Activated CD8-positive, alpha-beta memory T cell treated with anti-CD3 and anti-CD28 coated beads, Interleukin-2, amount 50 U/mL, for 4 hours (primary cell): Measurements from ENCODE around the gene MRM2.
A peak's percentile ranks its signal among the peaks of the same experiment; 100 is the strongest.

Source experiments
- DNase-seq: peaks from one replicate; pipeline ENCODE4 v3.0.0-alpha.2; 2020

MRM2 gene

DNA sequence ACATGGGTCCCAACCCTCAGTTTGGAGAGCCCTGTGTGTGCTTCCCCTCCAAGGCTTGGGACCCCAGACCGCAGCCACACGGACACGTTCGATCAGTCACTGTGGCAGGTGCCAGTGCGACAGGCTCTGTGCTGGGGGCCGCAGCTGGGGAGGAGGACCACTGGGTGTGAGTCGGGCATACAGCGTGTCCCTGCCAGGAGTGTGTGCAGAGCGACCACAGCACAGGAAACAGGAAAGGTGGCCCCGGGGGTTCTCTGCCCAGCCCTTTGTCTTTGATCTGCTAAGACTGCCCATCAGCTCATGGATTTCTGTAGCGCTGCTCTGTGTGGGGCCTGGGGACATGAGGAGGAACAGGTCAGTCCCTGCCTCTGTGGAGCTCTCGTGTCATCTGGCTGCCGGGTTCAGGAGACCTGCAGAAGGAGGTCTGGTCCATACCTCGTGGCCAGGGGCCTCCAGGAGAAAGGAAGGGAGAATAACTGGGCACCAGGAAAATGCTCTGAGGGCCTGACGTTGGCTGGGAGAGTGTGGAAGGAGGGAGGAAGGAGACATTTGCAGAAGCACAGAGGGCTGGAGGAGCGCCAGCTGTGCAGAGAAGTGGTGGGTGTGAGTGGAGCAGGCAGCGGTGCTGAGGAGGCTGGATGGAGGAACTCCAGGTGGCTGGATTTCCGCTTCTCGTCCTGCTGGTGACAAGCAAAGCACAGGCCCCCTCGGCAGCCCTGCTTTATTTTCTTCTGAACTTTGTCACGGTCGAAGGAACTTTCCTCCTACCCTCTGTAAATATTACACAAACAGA is 4.1 kb upstream of the MRM2 start:
- DNase-seq: no peak

- DNase-seq: no peak
Measured at GRCh38 chr7:2244404-2244995, 2.5 kb upstream of the MRM2 start.

- DNase-seq: no peak
Measured at GRCh38 chr7:2243458-2243857, 1.5 kb upstream of the MRM2 start.

DNA sequence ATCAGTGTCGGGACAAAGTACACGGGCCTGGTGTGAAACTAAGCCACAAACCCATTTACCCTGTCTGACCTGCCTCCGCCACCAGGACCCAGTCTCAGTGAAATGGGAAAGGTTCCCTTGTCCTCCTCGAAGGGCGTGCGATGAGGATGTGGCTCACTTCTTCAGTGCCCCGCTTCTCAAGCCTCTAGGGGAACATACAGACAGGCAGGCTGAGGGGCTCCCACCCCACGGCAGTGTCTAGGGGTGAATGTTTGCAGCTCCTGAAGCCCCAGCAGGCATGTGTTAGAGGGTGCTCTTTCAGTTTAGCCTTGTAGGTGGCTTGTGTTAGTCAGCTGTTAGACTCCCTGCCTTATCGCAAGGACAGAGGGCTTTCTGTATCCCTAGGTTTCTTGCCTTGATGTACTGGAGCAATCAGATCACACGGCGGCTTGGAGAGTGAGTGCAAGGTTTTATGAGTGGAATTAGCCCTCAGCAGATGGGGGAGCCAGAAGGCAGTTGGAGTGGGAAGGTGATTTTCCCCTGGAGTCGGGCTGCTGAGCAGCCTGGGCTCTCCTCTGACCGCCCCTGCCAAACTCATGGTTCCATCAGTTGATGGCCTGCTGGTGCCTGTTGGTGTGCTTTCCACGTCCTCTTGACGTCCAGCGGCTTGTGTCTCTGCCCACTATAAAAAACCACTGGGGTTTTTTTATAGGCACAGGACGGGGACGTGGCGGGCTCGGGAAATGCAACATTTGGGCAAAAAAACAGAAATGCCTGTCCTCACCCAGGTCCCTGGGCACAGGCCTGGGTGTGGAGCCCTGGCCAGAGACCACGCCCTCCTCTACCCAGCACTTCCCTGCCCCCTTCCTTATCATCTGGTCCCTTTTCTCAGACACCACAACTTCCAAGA is 780 bp upstream of the MRM2 start:
- DNase-seq: no peak

GRCh38 chr7:2239242-2239641 is 2.8 kb downstream of the MRM2 start:
- DNase-seq: no peak

DNA sequence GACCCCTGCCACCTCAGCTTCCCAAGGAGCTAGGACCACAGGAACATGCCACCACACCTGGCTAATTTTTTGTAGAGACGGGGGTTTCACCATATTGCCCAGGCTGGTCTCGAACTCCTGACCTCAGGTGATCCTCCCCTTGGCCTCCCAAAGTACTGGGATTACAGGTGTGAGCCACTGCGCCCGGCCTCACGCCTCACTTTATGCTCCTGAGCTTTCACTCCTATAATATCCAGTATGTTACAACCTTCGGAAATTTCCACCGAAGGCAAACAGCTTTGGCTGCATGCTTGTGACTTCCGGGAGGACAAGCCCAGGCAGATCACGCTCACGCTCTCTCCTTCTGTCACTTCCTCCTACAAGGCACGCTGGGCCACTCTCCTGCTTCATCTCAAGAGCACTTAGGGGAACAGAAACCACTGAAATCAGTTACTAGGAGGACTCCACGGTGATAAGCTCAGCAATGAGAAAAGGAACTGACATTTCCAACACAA is 4.8 kb downstream of the MRM2 start:
- no peak for DNase-seq

DNA sequence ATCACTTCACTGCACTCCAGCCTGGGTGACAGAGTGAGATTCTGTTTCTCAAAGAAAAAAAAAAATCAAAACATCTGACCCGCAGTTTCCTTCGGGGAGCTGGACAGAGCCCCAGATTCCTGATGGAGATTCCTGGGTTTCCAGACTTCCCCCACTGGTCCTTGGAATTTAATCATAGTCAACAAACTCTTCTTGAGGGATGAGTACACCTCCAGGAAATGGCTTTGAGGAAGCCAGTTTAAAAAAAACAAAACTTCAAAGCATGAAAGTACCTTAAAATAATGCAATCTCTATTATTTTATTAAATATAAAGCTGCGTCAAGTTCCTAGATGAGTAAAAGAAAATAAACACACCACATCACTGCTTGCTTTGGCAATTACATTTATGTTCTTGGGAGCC is 8.1 kb downstream of the MRM2 start:
- no peak for DNase-seq

- peak; percentile 89 for DNase-seq
Measured at GRCh38 chr7:2232766-2233520, 9.1 kb downstream of the MRM2 start, which contains the start of gene MAD1L1. Gene MAD1L1 (minus strand): TSS chr7:2232945. CDS start chr7:2230133, 2,812 bp downstream.

GRCh38 chr7:2231992-2232765 is 9.8 kb downstream of the MRM2 start:
- DNase-seq: no peak

DNA sequence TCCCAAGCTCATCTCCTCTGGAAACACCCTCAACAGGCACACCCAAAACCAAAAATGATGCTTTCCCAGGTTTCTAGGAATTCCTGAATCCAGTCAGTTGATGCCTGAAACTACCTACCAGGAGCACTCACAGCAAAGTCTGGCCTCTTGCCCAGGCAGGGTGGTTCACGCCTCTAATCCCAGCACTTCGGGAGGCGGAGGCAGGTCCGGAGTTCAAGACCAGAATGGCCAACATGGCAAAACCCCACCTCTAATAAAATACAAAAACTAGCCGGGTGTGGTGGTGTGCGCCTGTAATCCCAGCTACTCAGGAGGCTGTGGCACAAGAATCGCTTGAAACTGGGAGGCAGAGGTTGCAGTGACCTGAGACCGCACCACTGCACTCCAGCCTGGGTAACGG is 11.1 kb downstream of the MRM2 start:
- no peak for DNase-seq

- no peak for DNase-seq
Measured at GRCh38 chr7:2230226-2230625, 11.8 kb downstream of the MRM2 start.

GRCh38 chr7:2229467-2229866 is 12.5 kb downstream of the MRM2 start:
- no peak for DNase-seq

- DNase-seq: no peak
Measured at GRCh38 chr7:2228921-2229320, 13.1 kb downstream of the MRM2 start.

GRCh38 chr7:2227699-2228098 is 14.3 kb downstream of the MRM2 start:
- no peak for DNase-seq

DNA sequence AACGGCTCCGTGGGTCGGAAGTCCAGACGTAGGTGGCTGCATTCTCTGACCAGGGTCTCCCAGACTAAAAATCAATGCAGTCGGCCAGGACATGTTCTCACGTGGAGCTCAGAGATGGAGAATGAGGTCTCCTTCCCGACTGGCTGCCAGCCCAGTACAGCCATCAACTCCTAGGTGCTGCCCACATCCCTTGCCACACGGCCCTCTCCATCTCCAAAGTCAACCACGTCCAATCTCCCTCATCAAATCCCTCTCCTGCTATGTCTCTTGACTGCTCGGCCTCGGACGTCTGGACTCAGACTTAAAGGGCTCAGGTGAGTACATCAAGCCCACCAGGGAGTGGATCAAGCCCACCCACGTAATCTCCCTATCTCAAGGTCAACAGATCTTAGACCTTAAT is 16.2 kb downstream of the MRM2 start:
- no peak for DNase-seq

- DNase-seq: no peak
Measured at GRCh38 chr7:2225336-2225735, 16.7 kb downstream of the MRM2 start.

GRCh38 chr7:2224934-2225333 is 17.1 kb downstream of the MRM2 start:
- DNase-seq: no peak

DNA sequence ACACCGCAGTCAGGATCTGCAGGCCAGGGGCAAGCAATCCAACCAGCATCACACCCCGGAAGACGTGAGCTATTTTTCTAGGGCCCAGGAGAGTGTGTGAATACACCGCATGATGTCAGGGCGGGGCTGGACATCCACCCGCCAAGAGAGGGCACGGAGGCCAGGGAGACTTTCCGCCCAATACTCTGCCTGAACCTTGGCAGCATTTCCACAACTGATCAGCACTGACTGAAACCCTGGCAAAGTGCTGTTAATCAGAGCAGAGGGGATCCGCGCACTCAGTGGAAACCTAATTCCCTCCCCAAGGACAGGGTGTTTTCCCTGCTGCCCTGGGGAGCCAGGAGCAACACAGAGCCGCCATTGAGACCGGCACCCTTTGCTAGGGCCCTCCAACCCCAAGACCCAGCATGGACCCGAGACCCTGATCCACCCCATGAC is 17.5 kb downstream of the MRM2 start:
- DNase-seq: no peak

DNA sequence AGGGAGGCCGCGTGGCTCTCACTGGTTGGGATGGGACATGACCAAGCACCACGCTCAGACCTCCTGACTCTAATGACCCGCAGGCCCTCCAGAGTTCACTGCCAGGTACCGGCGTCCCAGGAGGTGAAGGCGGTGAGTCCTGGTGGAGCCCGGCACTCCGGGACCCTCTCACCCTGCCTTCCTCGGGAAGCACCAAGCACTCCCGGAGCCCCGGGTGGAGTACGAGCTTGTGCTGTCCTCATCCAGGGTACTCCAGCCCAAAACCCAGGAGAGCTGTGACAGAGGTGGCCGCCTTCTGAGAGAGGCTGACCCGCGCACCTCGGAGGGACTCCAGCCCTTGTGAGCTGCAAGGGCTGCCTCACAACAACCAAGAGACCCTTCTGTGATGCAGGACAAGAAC is 18.7 kb downstream of the MRM2 start:
- DNase-seq: no peak

DNA sequence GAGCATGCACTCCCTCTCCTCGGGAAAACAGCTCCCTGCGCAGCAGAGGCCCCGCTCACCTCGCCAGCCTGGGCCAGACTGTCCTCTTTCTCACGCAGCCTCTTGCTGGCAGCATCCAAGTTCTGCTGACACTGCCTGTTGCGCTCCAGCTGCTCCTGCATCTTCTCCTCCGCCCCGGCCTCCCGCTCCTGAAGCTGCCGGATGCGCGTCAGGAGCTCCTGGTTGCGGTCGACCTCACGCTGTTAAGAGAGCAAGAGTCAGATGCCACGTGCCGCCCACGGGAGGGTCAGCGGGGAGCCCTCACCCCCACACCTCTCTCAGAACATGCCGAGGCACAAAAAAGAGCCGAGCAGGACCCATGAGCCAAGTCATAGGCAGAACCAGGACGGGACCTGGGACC is 19.5 kb downstream of the MRM2 start:
- DNase-seq: no peak

DNA sequence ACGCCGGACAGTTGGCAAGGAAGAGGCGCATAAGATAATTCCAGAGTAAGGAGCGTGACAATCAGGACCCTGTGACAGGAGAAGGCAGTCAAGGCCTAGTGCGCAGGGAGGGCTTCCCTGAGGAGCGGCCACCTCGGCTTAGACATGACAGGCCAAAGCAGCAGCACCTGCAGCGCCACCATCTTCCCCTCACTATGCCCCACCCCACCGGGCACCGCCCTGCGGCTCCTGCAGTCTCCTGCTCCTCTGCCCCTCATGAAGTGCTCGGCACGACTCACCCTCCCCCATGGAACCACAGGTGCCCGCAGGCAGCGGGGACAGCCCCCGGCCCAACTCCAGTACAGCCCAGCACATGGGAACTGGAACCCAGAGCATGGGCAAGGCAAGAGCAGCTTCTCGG is 21.1 kb downstream of the MRM2 start:
- no peak for DNase-seq

DNA sequence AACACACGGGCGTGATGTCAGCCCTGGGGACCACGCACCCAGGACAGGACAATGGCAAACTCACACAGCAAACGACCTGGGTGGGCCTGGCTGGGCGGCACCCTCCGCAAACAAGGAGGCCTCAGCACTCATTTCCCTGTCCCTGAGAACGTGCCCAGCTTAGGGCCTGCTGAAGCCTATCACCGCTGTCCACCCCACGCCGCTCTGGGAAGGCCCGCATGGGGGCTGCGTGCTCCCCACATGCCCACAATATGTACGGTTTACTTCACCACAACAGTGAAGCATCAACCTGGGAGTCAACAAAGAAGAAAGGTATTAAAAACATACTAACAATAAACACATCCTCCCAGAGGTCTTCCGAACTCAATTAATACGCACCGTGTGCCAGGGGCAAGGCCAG is 21.5 kb downstream of the MRM2 start:
- no peak for DNase-seq
